Hippocampal formation (tissue), 2 donors: ENCODE results near the gene NPAS3.
A peak's percentile ranks its signal among the peaks of the same experiment; 100 is the strongest.

Source experiments
- DNase-seq, 2 donors: peaks; one replicate each; lab custom pipeline; 2025; lab: John Stamatoyannopoulos, UW

The NPAS3 gene

DNA sequence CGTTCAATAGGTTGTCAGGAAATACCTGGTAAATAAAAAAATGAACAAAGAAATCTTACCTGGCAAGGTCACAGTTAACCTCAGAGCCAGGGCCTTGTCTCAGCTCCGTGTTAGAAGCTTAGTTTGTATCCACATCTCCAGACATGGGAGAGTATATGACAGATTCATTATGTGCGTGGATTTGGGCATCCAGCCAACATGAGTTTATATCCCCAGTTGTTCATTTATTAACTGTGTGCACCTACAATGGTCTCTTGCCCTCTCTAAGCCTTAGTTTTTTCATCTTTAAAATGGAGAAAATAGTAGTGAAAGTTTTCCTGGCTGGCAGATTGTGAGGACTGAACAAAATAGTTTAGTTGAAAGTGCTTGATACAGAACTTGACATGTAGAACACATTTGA, 437.8 kb downstream of the NPAS3 start:
- DNase-seq, result no peak

- no peak for DNase-seq
These were observed 439.1 kb downstream of the NPAS3 start for GRCh38 chr14:33377596-33378390.

GRCh38 chr14:33381717-33382116, 443.0 kb downstream of the NPAS3 start:
- DNase-seq, result no peak

GRCh38 chr14:33386140-33386539, 447.5 kb downstream of the NPAS3 start:
- no peak for DNase-seq

GRCh38 chr14:33386781-33387180, 448.1 kb downstream of the NPAS3 start:
- no peak for DNase-seq

DNA sequence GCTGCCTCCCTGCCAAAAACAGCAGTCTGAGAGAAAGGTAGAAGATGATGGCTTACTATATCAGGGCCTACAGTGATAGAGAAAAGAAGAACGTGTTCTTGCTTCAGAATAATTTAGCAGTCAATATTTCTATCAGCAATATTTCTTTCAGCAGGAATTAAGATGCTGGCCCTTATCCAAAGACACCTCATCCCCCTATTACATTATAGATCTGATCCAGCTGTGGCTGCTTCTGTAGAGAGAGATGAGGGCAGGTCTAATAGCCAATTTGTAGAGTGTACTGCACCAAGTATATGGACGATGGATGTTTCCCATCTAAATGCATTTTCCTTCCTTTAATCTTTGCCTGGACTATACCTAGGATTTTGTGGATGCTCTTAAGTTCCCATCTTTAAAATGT, 451.7 kb downstream of the NPAS3 start:
- no peak for DNase-seq

- DNase-seq, result no peak
These were observed 454.7 kb downstream of the NPAS3 start for GRCh38 chr14:33393231-33393894.

GRCh38 chr14:33393895-33394368, 455.3 kb downstream of the NPAS3 start:
- no peak for DNase-seq

GRCh38 chr14:33401311-33401710, 462.6 kb downstream of the NPAS3 start:
- no peak for DNase-seq

GRCh38 chr14:33402604-33403003, 463.9 kb downstream of the NPAS3 start:
- no peak for DNase-seq

DNA sequence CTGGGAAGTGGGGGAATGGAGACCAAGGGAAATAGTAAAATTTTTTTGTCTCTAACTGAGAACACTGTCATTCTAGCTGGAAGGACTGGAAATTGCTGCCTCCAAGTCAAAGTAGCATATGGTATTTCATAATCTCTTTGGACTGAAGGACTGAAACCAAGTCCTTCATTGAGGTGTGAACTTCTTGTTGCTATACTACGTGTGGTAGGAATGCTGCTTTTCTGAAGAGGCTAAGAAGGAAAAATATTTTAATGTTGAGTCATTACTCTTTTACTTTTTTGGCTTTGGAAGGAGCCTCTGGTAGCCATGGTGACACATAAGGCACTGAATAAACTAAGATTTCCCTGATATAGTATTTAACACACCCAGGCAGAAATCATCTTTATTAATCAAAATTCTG, 465.4 kb downstream of the NPAS3 start:
- DNase-seq, result no peak

DNA sequence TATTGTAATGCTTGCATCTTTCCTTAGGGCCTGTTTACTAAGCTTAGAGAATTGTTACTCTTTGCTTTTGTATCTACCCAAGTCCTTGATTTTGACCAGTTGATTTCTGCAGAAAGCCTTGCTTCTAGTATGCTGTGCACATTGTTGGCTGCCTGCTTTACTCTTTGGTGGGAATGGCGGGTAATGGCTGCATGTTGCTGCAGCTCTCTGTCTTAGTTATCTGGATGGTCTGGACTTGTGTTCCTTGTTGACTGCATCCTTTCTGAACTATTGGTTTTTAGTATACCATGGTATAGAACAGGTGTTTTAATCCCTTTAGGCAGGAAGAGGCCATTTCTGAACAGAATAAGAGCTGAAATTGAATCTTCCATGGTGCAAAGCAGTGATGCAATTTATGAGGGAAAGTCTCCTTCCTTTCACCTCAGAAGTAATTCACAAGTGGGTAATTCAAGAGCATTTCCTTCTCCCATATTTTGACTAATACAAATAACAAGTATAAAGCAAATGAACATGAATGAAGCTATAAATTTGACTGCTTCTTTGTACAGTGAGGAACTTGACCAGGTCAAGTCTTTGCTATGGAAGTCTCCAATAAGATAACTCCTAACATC, 466.4 kb downstream of the NPAS3 start:
- no peak for DNase-seq

DNA sequence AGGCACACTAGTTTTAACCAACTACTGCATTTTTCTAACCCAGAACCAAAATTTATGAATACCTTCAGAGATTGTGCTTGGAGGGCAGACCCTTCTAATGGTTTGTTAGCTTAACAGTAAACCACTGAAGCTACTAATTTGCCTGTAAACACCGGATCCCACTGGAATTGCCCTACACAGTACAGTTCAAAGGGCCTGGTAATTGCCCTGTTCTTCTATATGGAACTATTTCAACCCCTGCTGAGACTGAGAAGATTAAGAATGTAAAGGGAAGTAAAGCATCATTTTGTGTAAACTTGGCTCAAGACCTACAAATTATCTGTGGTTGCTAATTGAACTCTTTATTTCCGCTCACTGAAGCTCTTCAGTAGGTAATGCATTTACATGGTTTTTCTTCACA, 468.1 kb downstream of the NPAS3 start:
- no peak for DNase-seq

DNA sequence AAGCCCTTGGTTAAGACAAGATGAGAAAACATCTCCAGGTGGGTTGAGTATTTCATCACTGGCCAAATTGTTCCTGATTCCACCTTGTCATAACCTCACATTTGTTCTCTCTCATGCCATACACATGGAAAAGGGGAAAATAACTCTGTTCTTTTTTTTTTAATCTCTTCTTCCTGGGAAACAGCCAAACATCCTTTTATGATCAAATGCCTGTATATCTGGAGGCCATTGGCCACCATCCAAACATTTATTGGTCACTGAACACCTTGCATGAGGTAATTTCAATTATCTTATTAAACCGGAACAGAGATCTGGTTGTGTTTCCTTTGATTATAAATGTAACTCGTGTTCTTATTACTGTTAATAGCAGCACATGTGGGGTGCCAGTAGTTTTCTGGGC, 469.6 kb downstream of the NPAS3 start:
- no peak for DNase-seq

GRCh38 chr14:33412450-33412849, 473.8 kb downstream of the NPAS3 start:
- DNase-seq, result no peak

DNA sequence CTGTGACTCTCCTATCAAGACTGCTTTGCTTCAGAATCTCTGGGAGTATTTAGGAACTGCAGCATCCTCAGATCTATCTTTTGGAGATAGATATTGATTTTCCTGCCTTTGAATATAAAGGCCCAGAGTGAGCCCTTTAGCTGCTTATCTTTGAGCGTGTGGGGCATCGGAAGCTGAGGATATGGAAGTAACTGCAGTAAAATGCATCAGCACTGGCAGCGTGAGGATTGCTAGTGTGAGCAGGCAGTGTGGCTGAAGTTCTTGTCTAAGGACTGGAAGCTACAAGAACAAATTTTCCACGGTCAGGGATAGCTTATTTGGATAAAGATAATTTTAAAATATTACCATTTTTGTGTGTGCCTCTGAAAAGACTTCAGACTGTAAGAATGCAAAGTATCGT, 474.7 kb downstream of the NPAS3 start:
- no peak for DNase-seq

- DNase-seq, result no peak
These were observed 475.4 kb downstream of the NPAS3 start for GRCh38 chr14:33414041-33414440.

DNA sequence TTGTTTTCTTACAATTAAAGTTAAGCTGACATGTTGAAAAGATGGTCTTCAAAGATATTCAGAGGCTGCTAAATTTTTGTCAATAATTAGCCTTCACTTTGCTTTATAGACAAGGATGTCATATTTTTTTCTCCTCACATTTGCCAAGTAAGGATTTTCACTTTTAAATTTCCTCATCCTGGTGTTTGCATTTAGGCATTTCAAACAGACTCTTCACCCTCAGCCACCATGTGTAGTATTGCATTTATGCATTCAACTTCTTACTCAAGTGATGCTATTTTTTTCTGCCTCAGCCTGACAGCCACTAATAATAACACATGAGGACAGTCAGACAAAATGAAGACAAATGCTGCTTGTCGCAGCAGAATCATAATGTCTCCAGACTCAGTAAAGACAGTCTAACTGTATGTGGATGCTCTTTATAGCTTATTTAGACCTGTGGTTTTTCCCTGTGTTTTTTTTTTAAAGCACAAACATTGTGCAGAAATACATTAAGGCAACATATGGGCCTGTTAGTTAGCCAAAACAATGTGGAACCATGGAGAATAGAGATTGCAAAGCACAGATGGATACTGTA, 481.5 kb downstream of the NPAS3 start:
- peak in 1 of 2 donors; percentile 4 for DNase-seq

GRCh38 chr14:33430414-33431035, 491.8 kb downstream of the NPAS3 start:
- no peak for DNase-seq

- peak; percentile 6 to 29 for DNase-seq
These were observed 493.8 kb downstream of the NPAS3 start for GRCh38 chr14:33432407-33433023.

GRCh38 chr14:33433396-33433795, 494.7 kb downstream of the NPAS3 start:
- no peak for DNase-seq
